HCT116 (cell line): ENCODE results near the gene IL1RAPL2. TPM values are rescaled to one million over a fixed set of nuclear protein-coding genes. Genes with fewer than 3 reads are reported as not detected.
A peak's percentile ranks its signal among the peaks of the same experiment; 100 is the strongest.

Source experiments
- ATAC-seq: fragments of 200-7000 bp; cut with Tn5 transposase; 2 replicates; pipeline ENCODE4 v1.9.1; 2020; ENCODE audit warnings: mild to moderate bottlenecking, moderate library complexity
- BruUV-seq: library from RNA; stranded (reverse); fragments of 400-500 nt; replicated peaks from 2 replicates; lab custom pipeline; 2021; lab: Mats Ljungman, UMichigan
- CTCF ChIA-PET: fragments of 300-600 bp; sonication (Branson Sonifier 250); formaldehyde crosslinking; loops from one replicate; lab custom pipeline; 2021; ENCODE audit warnings: antibody characterized with exemption; lab: Charles Lee
- POLR2A ChIA-PET: fragments of 300-600, 350-600 bp; sonication (Branson Sonifier 250); formaldehyde crosslinking; loops from one replicate; lab custom pipeline; 2021; ENCODE audit warnings: antibody characterized with exemption; lab: Charles Lee
- RAD21 ChIA-PET, 2 experiments: fragments of 300-600 bp; sonication (Branson Sonifier 250); formaldehyde crosslinking; loops; one replicate each; lab custom pipeline; 2023; ENCODE audit warnings: low total read pairs in 2 of 2; ENCODE audit not compliant: uncharacterized antibody in 2 of 2, unreplicated experiment in 2 of 2, low non-redundant PET in 1 of 2; lab: Charles Lee
- DNase-seq: peaks from one replicate; pipeline ENCODE4 v3.0.0-alpha.2; 2010; ENCODE audit warnings: low read depth, low spot score
- H2AFZ ChIP-seq: fragments of 200-600 bp; shearing (Covaris generic), sonication (generic); 2 replicates; pipeline ENCODE4 v1.6.1; 2017; ENCODE audit warnings: low read depth, mixed run types, mixed read lengths, antibody characterized with exemption, low read length; ENCODE audit not compliant: poor library complexity, severe bottlenecking
- H3K27ac ChIP-seq: 2 replicates; pipeline ENCODE4 v1.5.1; 2012; ENCODE audit warnings: low read depth, low read length
- H3K27me3 ChIP-seq: fragments of 200-600 bp; sonication (generic); 2 replicates; pipeline ENCODE4 v1.6.1; 2016; ENCODE audit warnings: mixed run types, low read length, mixed read lengths; ENCODE audit not compliant: insufficient read depth
- H3K36me3 ChIP-seq, 2 experiments: fragments of 200-500 bp in 1 of 2; fragments of 200-600 bp in 1 of 2; sonication (Bioruptor generic) in 1 of 2; sonication (generic) in 1 of 2; 2 replicates each; pipeline versions ENCODE4 v1.5.1 to v1.6.1; 2014 to 2016; ENCODE audit warnings: low read length in 2 of 2, inconsistent platforms in 1 of 2, mixed read lengths in 1 of 2, mixed run types in 1 of 2; ENCODE audit not compliant: insufficient read depth in 2 of 2, control insufficient read depth in 1 of 2
- H3K4me1 ChIP-seq, 2 experiments: fragments of 200-600 bp in 1 of 2; sonication (generic) in 1 of 2; 2 replicates each; pipeline versions ENCODE4 v1.5.1 to v1.6.1; 2012 to 2017; ENCODE audit warnings: low read length in 2 of 2, inconsistent platforms in 1 of 2, mild to moderate bottlenecking in 1 of 2, mixed read lengths in 1 of 2, mixed run types in 1 of 2, moderate library complexity in 1 of 2; ENCODE audit not compliant: insufficient read depth in 2 of 2, control insufficient read depth in 1 of 2
- H3K4me2 ChIP-seq: fragments of 200-600 bp; sonication (generic); 2 replicates; pipeline ENCODE4 v1.6.1; 2017; ENCODE audit warnings: mixed run types, low read length, mixed read lengths
- H3K4me3 ChIP-seq, 2 experiments: fragments of 200-600 bp in 1 of 2; sonication (generic) in 1 of 2; replicated peaks in 1 of 2; 2 replicates each; pipeline ENCODE4 v1.5.1; 2011 to 2016; ENCODE audit warnings: low read length in 2 of 2, control low read depth in 1 of 2, low read depth in 1 of 2, mild to moderate bottlenecking in 1 of 2, mixed read lengths in 1 of 2, mixed run types in 1 of 2
- H3K79me2 ChIP-seq: fragments of 200-600 bp; sonication (generic); 2 replicates; pipeline ENCODE4 v1.6.1; 2017; ENCODE audit warnings: mild to moderate bottlenecking, mixed run types, low read length, moderate library complexity, mixed read lengths; ENCODE audit not compliant: insufficient read depth
- H3K9ac ChIP-seq: fragments of 200-600 bp; sonication (generic); 2 replicates; pipeline ENCODE4 v1.6.1; 2016; ENCODE audit warnings: low read length, mixed read lengths
- H3K9me2 ChIP-seq: fragments of 200-600 bp; sonication (generic), shearing (Covaris generic); 2 replicates; pipeline ENCODE4 v1.6.1; 2017; ENCODE audit warnings: mixed run types, mild to moderate bottlenecking, moderate library complexity; ENCODE audit not compliant: insufficient read depth
- H3K9me3 ChIP-seq, 2 experiments: fragments of 200-500 bp in 1 of 2; fragments of 200-600 bp in 1 of 2; sonication (Bioruptor generic) in 1 of 2; sonication (generic) in 1 of 2; 2 replicates each; pipeline ENCODE4 v1.6.1; 2014 to 2017; ENCODE audit warnings: low read length in 2 of 2, mixed read lengths in 2 of 2, inconsistent platforms in 1 of 2, low read depth in 1 of 2, mild to moderate bottlenecking in 1 of 2, mixed run types in 1 of 2, moderate library complexity in 1 of 2; ENCODE audit not compliant: control insufficient read depth in 1 of 2, insufficient read depth in 1 of 2
- H4K20me1 ChIP-seq: fragments of 200-600 bp; sonication (generic), shearing (Covaris generic); 2 replicates; pipeline ENCODE4 v1.6.1; 2017; ENCODE audit warnings: mixed run types, mild to moderate bottlenecking, moderate library complexity; ENCODE audit not compliant: insufficient read depth
- CBX3 ChIP-seq: IDR thresholded peaks from 2 replicates; pipeline ENCODE4 v1.6.1; 2012; ENCODE audit warnings: low read depth
- CEBPB ChIP-seq: IDR thresholded peaks from 2 replicates; pipeline ENCODE4 v1.6.1; 2012; ENCODE audit warnings: low read depth
- EGR1 ChIP-seq: IDR thresholded peaks from 2 replicates; pipeline ENCODE4 v1.6.1; 2012; ENCODE audit warnings: low read depth
- ELF1 ChIP-seq: IDR thresholded peaks from 2 replicates; pipeline ENCODE4 v1.6.1; 2012; ENCODE audit warnings: low read depth, borderline replicate concordance
- EZH2 ChIP-seq: fragments of 200-600 bp; sonication (generic); IDR thresholded peaks from 2 replicates; pipeline ENCODE4 v1.6.1; 2017; ENCODE audit warnings: antibody characterized with exemption, mixed run types
- FOSL1 ChIP-seq: IDR thresholded peaks from 2 replicates; pipeline ENCODE4 v1.6.1; 2012; ENCODE audit warnings: low read depth
- JUND ChIP-seq: IDR thresholded peaks from 2 replicates; pipeline ENCODE4 v1.6.1; 2012
- POLR2A ChIP-seq: IDR thresholded peaks from 2 replicates; pipeline ENCODE4 v1.7.0; 2011; ENCODE audit warnings: borderline replicate concordance; ENCODE audit not compliant: insufficient read depth, insufficient read length; ENCODE audit errors: extremely low read depth
- POLR2AphosphoS5 ChIP-seq: IDR thresholded peaks from 2 replicates; pipeline ENCODE4 v1.6.1; 2011; ENCODE audit warnings: mild to moderate bottlenecking, low read depth, low read length, moderate library complexity
- RAD21 ChIP-seq: IDR thresholded peaks from 2 replicates; pipeline ENCODE4 v1.6.1; 2012; ENCODE audit warnings: low read depth, mild to moderate bottlenecking
- SIN3A ChIP-seq: IDR thresholded peaks from 2 replicates; pipeline ENCODE4 v1.6.1; 2012; ENCODE audit warnings: low read depth
- SRF ChIP-seq: IDR thresholded peaks from 2 replicates; pipeline ENCODE4 v1.6.1; 2012; ENCODE audit warnings: low read depth
- YY1 ChIP-seq: IDR thresholded peaks from 2 replicates; pipeline ENCODE4 v1.6.1; 2011; ENCODE audit warnings: low read length, low read depth, moderate library complexity, mild to moderate bottlenecking; ENCODE audit not compliant: insufficient replicate concordance; ENCODE audit errors: extremely low read depth
- ZFX ChIP-seq: fragments of 450-650 bp; IDR thresholded peaks from 2 replicates; pipeline ENCODE4 v1.6.1; 2017
- ZNF274 ChIP-seq: fragments of 200-500 bp; sonication (Bioruptor generic); IDR thresholded peaks from 2 replicates; pipeline ENCODE4 v1.6.1; 2014; ENCODE audit warnings: mild to moderate bottlenecking, low read depth, low read length, inconsistent platforms
- intact Hi-C: fragments of 100-400 bp; cut with micrococcal nuclease; formaldehyde crosslinking; loops from 2 replicates; pipeline ENCODE4 v1.10.0; 2022
- total RNA-seq: library from RNA; stranded (reverse); gene quantifications from one replicate; pipeline ENCODE4 v1.2.1, GENCODE V29; 2021; ENCODE audit not compliant: unreplicated experiment
- TF ChIP-seq, protein P1 (sequence below): IDR thresholded peaks from 2 replicates; pipeline ENCODE4 v1.6.1; 2012
- TF ChIP-seq, protein P2 (sequence below): IDR thresholded peaks from 2 replicates; pipeline ENCODE4 v1.6.1; 2012

Gene IL1RAPL2
- total RNA-seq, 1 experiment from 2014 or later = not detected

DNA sequence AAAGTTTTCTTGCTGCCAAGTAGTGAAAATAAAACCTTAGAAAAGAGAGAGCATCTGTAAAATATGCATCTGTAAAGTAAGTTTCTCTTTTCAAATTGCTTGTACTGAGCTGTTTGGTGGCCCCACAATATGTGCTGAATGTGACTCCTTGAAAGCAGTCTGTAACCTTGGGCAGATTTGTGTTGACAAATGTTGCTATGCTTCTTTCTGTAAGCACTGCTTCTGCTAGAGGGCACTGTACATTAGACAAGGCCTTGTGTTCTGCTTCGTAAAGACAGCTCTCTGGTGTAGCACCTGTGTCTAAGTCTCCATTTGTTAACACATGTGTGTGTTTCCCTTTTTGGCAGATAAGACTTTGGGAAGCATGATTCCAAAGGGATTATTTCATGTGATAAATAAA lies 1199.7 kb downstream of the IL1RAPL2 start:
- CTCF ChIA-PET = no interaction called here

DNA sequence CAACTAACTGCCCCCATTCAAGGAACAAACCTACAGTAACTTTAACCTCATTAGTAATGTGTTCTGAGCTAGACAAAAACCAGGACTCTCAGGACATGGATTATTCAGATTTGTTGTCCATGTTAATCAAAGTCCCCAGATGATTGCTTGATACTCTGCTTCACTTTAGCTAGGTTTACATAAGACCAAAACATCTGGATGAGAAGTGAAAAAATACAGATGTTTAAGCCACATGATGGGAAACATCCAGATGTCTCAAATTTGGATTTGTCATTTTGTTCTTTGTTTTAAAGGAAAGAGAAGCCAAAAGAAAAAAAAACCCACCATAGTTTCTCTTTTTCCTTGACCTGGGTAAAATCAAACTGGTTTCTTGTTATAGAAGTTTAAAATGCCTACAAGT lies 1207.8 kb downstream of the IL1RAPL2 start:
- H3K79me2 ChIP-seq = no peaks in the 10 kb centered on the region
- H3K4me3 ChIP-seq = no peak overlapping the region
- ATAC-seq (no peak), DNase-seq (no peak)
- ChIA-PET CTCF (no interaction called here), POLR2A (no interaction called here), RAD21 (no interaction called here)
- H3K9ac ChIP-seq = no peak overlapping the region
- no peaks in the 10 kb centered on the region for H3K36me3 ChIP-seq
- no peak overlapping the region for H3K4me2 ChIP-seq
- H3K27me3 ChIP-seq = no peaks in the 10 kb centered on the region
- H3K27ac ChIP-seq = no peak overlapping the region
- intact Hi-C loops = no loop called here
- no peaks in the 10 kb centered on the region for H3K4me1 ChIP-seq
- no TSS peak for BruUV-seq
- H4K20me1 ChIP-seq = no peaks in the 10 kb centered on the region
- H2AFZ ChIP-seq = no peak overlapping the region
- no peaks in the 10 kb centered on the region for H3K9me3 ChIP-seq
- no peak for TF ChIP-seq CEBPB
- TF ChIP-seq YY1 = no peak
- TF ChIP-seq SIN3A = no peak
- TF ChIP-seq EGR1 = no peak
- no peak for TF ChIP-seq ZNF274
- no peak for TF ChIP-seq ELF1
- TF ChIP-seq RAD21 = no peak
- TF ChIP-seq CBX3 = no peak
- H3K9me2 ChIP-seq = no peaks in the 10 kb centered on the region

More for the DNA sequence above, 1199.7 kb downstream of the IL1RAPL2 start:
- Histone ChIP-seq H3K9ac (no peak overlapping the region), H3K9me2 (no peaks in the 10 kb centered on the region), H3K36me3 (no peaks in the 10 kb centered on the region), H3K27me3 (no peaks in the 10 kb centered on the region; the same call in none of the 2 replicates), H3K27ac (no peak overlapping the region), H2AFZ (no peak overlapping the region), H3K4me1 (no peaks in the 10 kb centered on the region), H3K9me3 (no peaks in the 10 kb centered on the region), H4K20me1 (no peaks in the 10 kb centered on the region), H3K4me3 (no peak overlapping the region), H3K4me2 (no peak overlapping the region), H3K79me2 (no peaks in the 10 kb centered on the region)
- RAD21 ChIA-PET = no interaction called here
- POLR2A ChIA-PET = no interaction called here
- intact Hi-C loops = no loop called here
- ATAC-seq (peak; percentile 36; the same call in 1 of the 2 replicates), DNase-seq (no peak)
- no TSS peak for BruUV-seq
- no peak for TF ChIP-seq EZH2
- no peak for TF ChIP-seq POLR2A
- no peak for TF ChIP-seq POLR2AphosphoS5
- no peak for TF ChIP-seq RAD21
- TF ChIP-seq, protein P1, sequence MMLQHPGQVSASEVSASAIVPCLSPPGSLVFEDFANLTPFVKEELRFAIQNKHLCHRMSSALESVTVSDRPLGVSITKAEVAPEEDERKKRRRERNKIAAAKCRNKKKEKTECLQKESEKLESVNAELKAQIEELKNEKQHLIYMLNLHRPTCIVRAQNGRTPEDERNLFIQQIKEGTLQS = no peak
- TF ChIP-seq FOSL1 = no peak
- TF ChIP-seq, protein P2, sequence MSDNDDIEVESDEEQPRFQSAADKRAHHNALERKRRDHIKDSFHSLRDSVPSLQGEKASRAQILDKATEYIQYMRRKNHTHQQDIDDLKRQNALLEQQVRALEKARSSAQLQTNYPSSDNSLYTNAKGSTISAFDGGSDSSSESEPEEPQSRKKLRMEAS = no peak
- TF ChIP-seq ZFX = no peak
- TF ChIP-seq SIN3A = no peak
- no peak for TF ChIP-seq EGR1
- no peak for TF ChIP-seq JUND
- TF ChIP-seq SRF = no peak
